ENCODE data around the gene CDH1. TPM values are rescaled to one million over a fixed set of nuclear protein-coding genes. Genes with fewer than 3 reads are reported as not detected.

Gene CDH1
- total and polyA plus RNA-seq, 2 experiments from 2014 or later = 64.1 to 142 TPM

- Mint-ChIP-seq H3K27me3 (ENCODE audit: insufficient read depth, low read depth, poor library complexity) (no peaks in the 10 kb centered on the region), H3K36me3 (ENCODE audit: low read depth) (no peaks in the 10 kb centered on the region), H3K9me3 (no peaks in the 10 kb centered on the region), H3K4me1 (peaks cover 4% of the 10 kb centered on the region; the same call in 2 of the 3 replicates), H3K27ac (no peak overlapping the region), H3K4me3 (no peak overlapping the region)
- H3K9me2 ChIP-seq (ENCODE audit: insufficient read depth) = no peaks in the 10 kb centered on the region
- no peaks in the 10 kb centered on the region for H4K20me1 ChIP-seq (replicated peaks; ENCODE audit: insufficient read depth)
- no peak overlapping the region for H3K4me2 ChIP-seq
- no peak for TF ChIP-seq JUNB (IDR thresholded peaks at IDR 0.05; ENCODE audit: unreplicated experiment)
- TF ChIP-seq EZH2 (IDR thresholded peaks at IDR 0.05; ENCODE audit: low read depth, unreplicated experiment) = no peak
- TF ChIP-seq EZH2phosphoT487 (IDR thresholded peaks at IDR 0.05; ENCODE audit: unreplicated experiment) = no peak
- TF ChIP-seq ZNF462 (CRISPR knock-in tag; IDR thresholded peaks at IDR 0.05) = no peak
- no peak for TF ChIP-seq NANOG (IDR thresholded peaks at IDR 0.05; ENCODE audit: borderline replicate concordance)
- no peak for TF ChIP-seq REST (IDR thresholded peaks at IDR 0.05; ENCODE audit: unreplicated experiment)
- TF ChIP-seq STAT1 (IDR thresholded peaks at IDR 0.05; ENCODE audit: unreplicated experiment) = no peak
- no peak for TF ChIP-seq ZNF331 (CRISPR knock-in tag; IDR thresholded peaks at IDR 0.05; ENCODE audit: low read depth)
- H3K4me3 ChIP-seq = no peak overlapping the region
- DNase-seq (ENCODE audit: low spot score) (no peak), ATAC-seq (no peak)
- no peaks in the 10 kb centered on the region for H3K27me3 ChIP-seq (ENCODE audit: insufficient read depth)
- no peaks in the 10 kb centered on the region for H3F3A ChIP-seq (replicated peaks; ENCODE audit: low read depth)
- H2AFZ ChIP-seq = no peak overlapping the region
- H3K79me2 ChIP-seq (replicated peaks; ENCODE audit: insufficient read depth) = peaks cover 5% of the 10 kb centered on the region; the same call in 1 of the 2 replicates
- no peaks in the 10 kb centered on the region for H3K36me3 ChIP-seq (ENCODE audit: insufficient read depth)
- no peaks in the 10 kb centered on the region for H3K4me1 ChIP-seq (ENCODE audit: insufficient read depth)
- H3K27ac ChIP-seq (ENCODE audit: low read depth) = no peak overlapping the region
Observed at GRCh38 chr16:68851601-68852000, 114.5 kb downstream of the CDH1 start.

All from GM23338 (cell line).